CD8-positive, alpha-beta memory T cell (primary cell): ENCODE data around the gene APOA1. TPM values are rescaled to one million over a fixed set of nuclear protein-coding genes. Genes with fewer than 3 reads are reported as not detected.
A peak's percentile ranks its signal among the peaks of the same experiment; 100 is the strongest.

ENCODE experiments used
- CTCF ChIA-PET: fragments of 350-600 bp; sonication (Branson Sonifier 250); formaldehyde crosslinking; loops from one replicate; lab custom pipeline; 2021; ENCODE audit warnings: antibody characterized with exemption; lab: Charles Lee
- POLR2A ChIA-PET: fragments of 350-600 bp; sonication (Branson Sonifier 250); formaldehyde crosslinking; loops from one replicate; lab custom pipeline; 2021; ENCODE audit warnings: antibody characterized with exemption; lab: Charles Lee
- DNase-seq, 5 donors: peaks; one replicate each; pipeline versions ENCODE4 v3.0.0 to v3.0.0-alpha.2; 2020 to 2022; ENCODE audit warnings: mixed read lengths in 1 of 5
- H3K27ac ChIP-seq: one replicate; pipeline ENCODE4 v1.7.0; 2013; ENCODE audit warnings: low read depth, mild to moderate bottlenecking, low read length, moderate library complexity
- H3K27me3 ChIP-seq: 2 replicates; pipeline ENCODE4 v1.7.0; 2013; ENCODE audit warnings: low read length, mild to moderate bottlenecking; ENCODE audit not compliant: insufficient read depth, poor library complexity, severe bottlenecking
- H3K36me3 ChIP-seq: 2 replicates; pipeline ENCODE4 v1.7.0; 2013; ENCODE audit warnings: mild to moderate bottlenecking, low read length, moderate library complexity; ENCODE audit not compliant: insufficient read depth
- H3K4me1 ChIP-seq: 2 replicates; pipeline ENCODE4 v1.7.0; 2013; ENCODE audit warnings: mild to moderate bottlenecking, low read length, moderate library complexity; ENCODE audit not compliant: insufficient read depth
- H3K4me3 ChIP-seq: 2 replicates; pipeline ENCODE4 v1.7.0; 2013; ENCODE audit warnings: mild to moderate bottlenecking, low read length
- H3K9me3 ChIP-seq: 2 replicates; pipeline ENCODE4 v1.7.0; 2013; ENCODE audit warnings: mild to moderate bottlenecking, low read length
- H3K27ac Mint-ChIP-seq, 8 donors: one replicate each; pipeline ENCODE4 v1.8.0; 2020 to 2021; ENCODE audit warnings: mixed read lengths in 8 of 8, mild to moderate bottlenecking in 6 of 8, inconsistent platforms in 3 of 8, moderate library complexity in 3 of 8
- H3K27me3 Mint-ChIP-seq, 2 donors: one replicate each; pipeline ENCODE4 v1.8.0; 2020 to 2021; ENCODE audit warnings: mixed read lengths in 2 of 2, mild to moderate bottlenecking in 1 of 2, moderate library complexity in 1 of 2
- H3K36me3 Mint-ChIP-seq, 3 donors: one replicate each; pipeline ENCODE4 v1.8.0; 2020 to 2021; ENCODE audit warnings: mixed read lengths in 3 of 3, inconsistent platforms in 1 of 3, mild to moderate bottlenecking in 1 of 3
- H3K4me1 Mint-ChIP-seq, 3 donors: one replicate each; pipeline ENCODE4 v1.8.0; 2020 to 2021; ENCODE audit warnings: mixed read lengths in 3 of 3, inconsistent platforms in 1 of 3, mild to moderate bottlenecking in 1 of 3
- H3K4me3 Mint-ChIP-seq, 7 donors: one replicate each; pipeline ENCODE4 v1.8.0; 2020 to 2021; ENCODE audit warnings: mixed read lengths in 7 of 7, mild to moderate bottlenecking in 6 of 7, moderate library complexity in 4 of 7, inconsistent platforms in 2 of 7
- H3K9me3 Mint-ChIP-seq, 5 donors: one replicate each; pipeline ENCODE4 v1.8.0; 2020 to 2022; ENCODE audit warnings: mixed read lengths in 5 of 5, mild to moderate bottlenecking in 3 of 5, moderate library complexity in 2 of 5, inconsistent platforms in 1 of 5
- polyA plus RNA-seq: library from polyadenylated mRNA; unstranded; fragments of 300-500 nt; fragmentation: Illumina TruSeq; gene quantifications from one replicate; pipeline ENCODE4 v1.2.3, GENCODE V29; 2021
- total RNA-seq, 2 experiments: library from RNA; stranded (reverse); gene quantifications; one replicate each; pipeline ENCODE4 v1.2.3, GENCODE V29; 2021

APOA1 gene
- total and polyA plus RNA-seq, 3 experiments from 2014 or later, result 0.33 to 0.48 TPM; not detected in 1

DNA sequence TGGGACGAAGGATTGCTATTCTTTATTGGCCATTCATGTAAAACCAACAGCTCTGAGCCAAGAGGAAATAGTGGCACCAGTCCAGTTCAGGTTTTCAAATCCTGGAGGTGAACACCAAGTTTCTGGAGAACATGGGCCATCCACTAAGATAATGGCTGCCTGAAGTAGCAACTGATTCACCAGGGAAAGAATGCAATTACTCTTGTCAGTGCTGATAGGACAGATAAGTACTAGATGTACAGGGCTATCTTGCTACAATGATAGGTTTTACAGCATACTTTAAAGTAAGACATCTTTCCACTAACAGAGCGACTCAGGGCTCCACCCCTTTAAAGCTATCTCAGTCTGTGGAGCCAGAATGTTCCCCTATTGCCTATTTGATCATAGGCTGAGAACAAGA is 36.8 kb upstream of the APOA1 start:
- no peak overlapping the region for H3K27ac ChIP-seq
- no peaks in the 10 kb centered on the region for H3K9me3 ChIP-seq
- ChIA-PET POLR2A (interaction anchor here (1.0 kb wide), 1 partner anchor 232 kb away, joined by 5 read pairs; no protein-coding TSS in a partner anchor), CTCF (interaction anchor here (1.0 to 1.4 kb wide), 2 partner anchors 38 to 83 kb away, joined by 3 to 5 read pairs; partner anchors contain the start of gene APOA5)
- peaks cover 35% of the 10 kb centered on the region for H3K36me3 ChIP-seq
- peaks cover 4 to 8% (median 4%) of the 10 kb centered on the region in 3 donors for H3K4me1 Mint-ChIP-seq
- H3K4me1 ChIP-seq, result no peaks in the 10 kb centered on the region
- H3K4me3 Mint-ChIP-seq, result no peak overlapping the region
- H3K9me3 Mint-ChIP-seq, result no peaks in the 10 kb centered on the region
- H3K27me3 Mint-ChIP-seq, result peaks cover 0 to 1% of the 10 kb centered on the region in 2 donors
- no peak for DNase-seq
- H3K36me3 Mint-ChIP-seq, result peaks cover 8 to 83% (median 35%) of the 10 kb centered on the region in 3 donors
- no peak overlapping the region for H3K4me3 ChIP-seq
- peak overlapping the region in 4 of 8 donors; percentile 51 to 66 (median 57) for H3K27ac Mint-ChIP-seq
- no peaks in the 10 kb centered on the region for H3K27me3 ChIP-seq

DNA sequence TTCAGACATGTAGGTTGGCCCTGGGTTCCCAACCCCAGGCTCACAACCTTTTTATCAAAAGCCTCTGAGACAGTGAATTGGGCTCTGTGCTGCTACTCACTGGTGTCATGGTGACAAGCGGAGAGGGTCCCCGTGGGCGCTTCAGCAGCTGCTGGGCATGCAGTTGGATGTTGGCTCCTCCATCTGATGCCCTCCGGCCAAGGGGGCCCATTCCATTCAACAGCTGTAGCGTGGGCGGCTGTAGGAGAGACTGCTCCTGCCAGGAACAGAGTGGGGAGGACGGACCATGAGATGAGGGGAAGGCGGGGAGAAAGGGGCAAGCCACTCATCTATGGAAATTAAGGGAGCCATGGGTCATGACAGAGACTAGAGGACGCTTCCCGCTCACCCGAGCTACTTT is 36.0 kb upstream of the APOA1 start:
- ChIA-PET CTCF (interaction anchor here (1.1 to 1.4 kb wide), 2 partner anchors 19 to 37 kb away, joined by 3 to 5 read pairs; no protein-coding TSS in a partner anchor), POLR2A (no interaction called here)
- Mint-ChIP-seq H3K36me3 (peaks cover 8 to 88% (median 37%) of the 10 kb centered on the region in 3 donors), H3K4me3 (no peak overlapping the region), H3K4me1 (peaks cover 0 to 8% (median 4%) of the 10 kb centered on the region in 3 donors), H3K27ac (peak overlapping the region in 1 of 8 donors; percentile 57), H3K27me3 (peaks cover 0 to 1% of the 10 kb centered on the region in 2 donors), H3K9me3 (no peaks in the 10 kb centered on the region)
- Histone ChIP-seq H3K4me3 (no peak overlapping the region), H3K36me3 (peaks cover 44% of the 10 kb centered on the region), H3K27ac (no peak overlapping the region), H3K9me3 (no peaks in the 10 kb centered on the region), H3K27me3 (no peaks in the 10 kb centered on the region), H3K4me1 (no peaks in the 10 kb centered on the region)
- DNase-seq, result no peak

DNA sequence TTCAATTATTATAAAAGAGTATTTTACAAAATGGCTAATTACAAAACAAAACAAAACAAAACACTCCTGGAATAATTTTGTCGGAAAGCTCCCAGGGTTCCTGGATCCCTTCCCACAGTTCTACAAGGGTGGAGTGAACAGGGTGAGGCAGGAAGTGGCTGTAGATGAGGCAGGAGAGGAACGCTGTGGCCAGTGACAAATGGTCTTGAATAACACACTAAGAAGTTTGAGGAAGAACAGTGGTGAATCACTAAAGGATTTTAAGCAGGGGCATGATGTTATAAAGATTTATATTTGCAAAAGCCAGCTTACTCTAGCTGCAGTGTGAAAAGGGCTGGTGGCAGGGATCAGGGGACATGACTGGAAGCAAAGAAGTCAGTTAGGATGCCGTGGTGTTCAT is 33.8 kb upstream of the APOA1 start:
- H3K9me3 ChIP-seq, result no peaks in the 10 kb centered on the region
- Mint-ChIP-seq H3K27me3 (peaks cover 0 to 1% of the 10 kb centered on the region in 2 donors), H3K36me3 (peaks cover 8 to 96% (median 50%) of the 10 kb centered on the region in 3 donors), H3K27ac (peak overlapping the region in 6 of 8 donors; percentile 9 to 74 (median 23)), H3K4me1 (peaks cover 0 to 4% (median 4%) of the 10 kb centered on the region in 3 donors), H3K9me3 (no peaks in the 10 kb centered on the region), H3K4me3 (no peak overlapping the region)
- no peaks in the 10 kb centered on the region for H3K4me1 ChIP-seq
- no peak overlapping the region for H3K27ac ChIP-seq
- ChIA-PET POLR2A (no interaction called here), CTCF (no interaction called here)
- no peak for DNase-seq
- no peak overlapping the region for H3K4me3 ChIP-seq
- H3K36me3 ChIP-seq, result peaks cover 61% of the 10 kb centered on the region
- no peaks in the 10 kb centered on the region for H3K27me3 ChIP-seq

DNA sequence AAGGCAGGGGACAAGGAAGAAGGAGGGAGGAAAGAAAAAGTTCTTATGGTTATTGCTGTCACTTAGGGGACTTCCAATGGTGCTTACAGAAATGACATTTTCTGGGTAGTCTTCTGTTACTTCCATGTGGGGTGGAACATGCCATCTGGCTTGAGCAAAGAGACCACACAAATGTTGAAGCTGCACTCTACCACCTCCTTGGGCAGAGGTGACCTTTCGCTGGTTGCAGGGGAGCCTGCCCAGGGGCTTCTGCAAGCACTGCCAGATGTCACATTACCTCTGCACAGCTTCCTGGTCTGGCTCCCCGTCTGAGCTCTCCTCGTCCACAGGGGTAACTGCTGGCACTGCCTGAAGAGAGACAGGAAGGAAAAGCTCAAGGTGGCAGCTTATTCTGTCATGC is 32.6 kb upstream of the APOA1 start:
- Mint-ChIP-seq H3K27ac (peak overlapping the region in 3 of 8 donors; percentile 58 to 80 (median 64)), H3K9me3 (no peaks in the 10 kb centered on the region), H3K4me1 (peaks cover 0 to 4% (median 4%) of the 10 kb centered on the region in 3 donors), H3K4me3 (no peak overlapping the region), H3K36me3 (peaks cover 8 to 97% (median 51%) of the 10 kb centered on the region in 3 donors), H3K27me3 (no peaks in the 10 kb centered on the region)
- peaks cover 65% of the 10 kb centered on the region for H3K36me3 ChIP-seq
- ChIA-PET CTCF (interaction anchor here (0.9 to 2.1 kb wide), 3 partner anchors 10 to 236 kb away, joined by 3 to 7 read pairs (median 5); no protein-coding TSS in a partner anchor), POLR2A (no interaction called here)
- no peaks in the 10 kb centered on the region for H3K4me1 ChIP-seq
- DNase-seq, result no peak
- H3K27me3 ChIP-seq, result no peaks in the 10 kb centered on the region
- no peak overlapping the region for H3K27ac ChIP-seq
- no peaks in the 10 kb centered on the region for H3K9me3 ChIP-seq
- H3K4me3 ChIP-seq, result no peak overlapping the region

DNA sequence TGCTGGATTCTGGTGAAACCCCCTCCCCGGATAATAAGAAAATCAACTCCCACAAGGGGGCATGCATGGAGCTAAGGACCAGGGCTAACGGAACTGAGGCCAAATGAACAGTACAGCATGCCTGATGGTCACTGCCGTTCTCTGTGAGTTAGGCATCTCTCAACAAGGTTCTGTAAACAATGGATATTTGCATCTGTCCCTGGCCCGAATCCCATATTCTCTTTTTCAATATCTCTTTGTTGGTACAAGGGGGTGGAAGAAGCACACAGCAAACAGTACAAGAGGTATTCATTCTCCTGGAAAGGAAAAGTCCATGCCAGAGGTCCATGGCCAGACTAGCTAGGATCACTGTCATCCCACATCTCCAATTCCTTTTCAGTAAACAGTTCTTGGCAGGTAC is 32.2 kb upstream of the APOA1 start:
- peaks cover 64% of the 10 kb centered on the region for H3K36me3 ChIP-seq
- H3K27me3 ChIP-seq, result no peaks in the 10 kb centered on the region
- Mint-ChIP-seq H3K4me3 (no peak overlapping the region), H3K9me3 (no peaks in the 10 kb centered on the region), H3K27me3 (no peaks in the 10 kb centered on the region), H3K4me1 (peaks cover 0 to 4% (median 4%) of the 10 kb centered on the region in 3 donors), H3K36me3 (peaks cover 8 to 97% (median 51%) of the 10 kb centered on the region in 3 donors), H3K27ac (peak overlapping the region in 4 of 8 donors; percentile 22 to 80 (median 61))
- H3K4me1 ChIP-seq, result no peaks in the 10 kb centered on the region
- H3K4me3 ChIP-seq, result no peak overlapping the region
- no peak overlapping the region for H3K27ac ChIP-seq
- ChIA-PET CTCF (interaction anchor here (0.9 to 2.1 kb wide), 3 partner anchors 11 to 236 kb away, joined by 3 to 7 read pairs (median 5); no protein-coding TSS in a partner anchor), POLR2A (no interaction called here)
- DNase-seq, result no peak
- H3K9me3 ChIP-seq, result no peaks in the 10 kb centered on the region

DNA sequence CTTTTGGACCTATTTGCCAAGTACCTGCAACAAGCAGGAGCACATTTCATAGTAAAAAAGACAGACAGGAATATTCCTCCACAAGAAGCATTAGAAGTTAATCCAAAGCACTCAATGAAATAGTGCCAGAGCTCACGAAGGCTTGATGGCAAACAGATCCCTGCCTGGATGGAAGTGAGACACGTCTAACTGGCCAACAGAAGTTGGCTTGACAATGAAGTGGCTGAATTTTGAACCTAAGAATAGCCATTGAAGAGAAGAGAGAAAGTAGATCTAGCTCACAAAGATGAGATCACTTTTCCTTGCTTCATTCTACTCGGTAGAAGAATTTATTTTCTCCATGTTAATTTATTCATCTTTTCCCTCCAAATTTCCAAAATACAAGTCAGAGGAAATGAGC is 30.6 kb upstream of the APOA1 start:
- Mint-ChIP-seq H3K9me3 (no peaks in the 10 kb centered on the region), H3K27me3 (no peaks in the 10 kb centered on the region), H3K27ac (peak overlapping the region in 3 of 8 donors; percentile 38 to 54 (median 47)), H3K4me3 (no peak overlapping the region), H3K4me1 (peaks cover 0 to 4% (median 4%) of the 10 kb centered on the region in 3 donors), H3K36me3 (peaks cover 13 to 97% (median 52%) of the 10 kb centered on the region in 3 donors)
- ChIA-PET CTCF (interaction anchor here (1.1 to 1.5 kb wide), 3 partner anchors 12 to 32 kb away, joined by 3 to 7 read pairs (median 5); no protein-coding TSS in a partner anchor), POLR2A (no interaction called here)
- Histone ChIP-seq H3K4me3 (no peak overlapping the region), H3K27me3 (no peaks in the 10 kb centered on the region), H3K9me3 (no peaks in the 10 kb centered on the region), H3K4me1 (no peaks in the 10 kb centered on the region), H3K27ac (no peak overlapping the region), H3K36me3 (peaks cover 69% of the 10 kb centered on the region)
- no peak for DNase-seq

DNA sequence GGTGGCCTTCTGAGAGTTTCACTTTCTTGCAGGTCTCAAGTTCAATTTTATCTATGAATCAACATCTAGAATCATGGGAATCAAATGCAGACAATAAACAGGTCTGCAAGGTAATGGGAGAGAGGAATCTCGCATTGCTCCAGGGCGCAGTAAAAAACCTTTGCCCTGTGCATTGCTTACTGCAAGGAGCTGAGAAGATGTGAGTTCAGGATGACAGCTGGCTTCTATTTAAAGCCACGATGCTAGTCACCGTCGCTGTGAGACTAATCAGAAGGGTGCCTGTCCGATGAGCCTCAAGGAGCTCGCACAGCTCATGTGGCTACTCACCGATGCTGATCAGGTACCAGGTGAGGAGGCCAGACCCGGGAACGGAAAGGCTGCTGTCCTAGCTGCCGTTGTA is 30.2 kb upstream of the APOA1 start:
- H3K27ac ChIP-seq, result no peak overlapping the region
- H3K4me1 Mint-ChIP-seq, result peaks cover 0 to 4% (median 4%) of the 10 kb centered on the region in 3 donors
- no peaks in the 10 kb centered on the region for H3K9me3 Mint-ChIP-seq
- no peaks in the 10 kb centered on the region for H3K9me3 ChIP-seq
- H3K4me1 ChIP-seq, result no peaks in the 10 kb centered on the region
- no peak overlapping the region for H3K4me3 ChIP-seq
- H3K4me3 Mint-ChIP-seq, result no peak overlapping the region
- no peaks in the 10 kb centered on the region for H3K27me3 ChIP-seq
- ChIA-PET POLR2A (no interaction called here), CTCF (interaction anchor here (1.1 to 1.5 kb wide), 3 partner anchors 13 to 238 kb away, joined by 3 to 7 read pairs (median 5); no protein-coding TSS in a partner anchor)
- peak overlapping the region in 4 of 8 donors; percentile 25 to 64 (median 38) for H3K27ac Mint-ChIP-seq
- peaks cover 66% of the 10 kb centered on the region for H3K36me3 ChIP-seq
- no peaks in the 10 kb centered on the region for H3K27me3 Mint-ChIP-seq
- DNase-seq, result no peak
- peaks cover 11 to 97% (median 49%) of the 10 kb centered on the region in 3 donors for H3K36me3 Mint-ChIP-seq

DNA sequence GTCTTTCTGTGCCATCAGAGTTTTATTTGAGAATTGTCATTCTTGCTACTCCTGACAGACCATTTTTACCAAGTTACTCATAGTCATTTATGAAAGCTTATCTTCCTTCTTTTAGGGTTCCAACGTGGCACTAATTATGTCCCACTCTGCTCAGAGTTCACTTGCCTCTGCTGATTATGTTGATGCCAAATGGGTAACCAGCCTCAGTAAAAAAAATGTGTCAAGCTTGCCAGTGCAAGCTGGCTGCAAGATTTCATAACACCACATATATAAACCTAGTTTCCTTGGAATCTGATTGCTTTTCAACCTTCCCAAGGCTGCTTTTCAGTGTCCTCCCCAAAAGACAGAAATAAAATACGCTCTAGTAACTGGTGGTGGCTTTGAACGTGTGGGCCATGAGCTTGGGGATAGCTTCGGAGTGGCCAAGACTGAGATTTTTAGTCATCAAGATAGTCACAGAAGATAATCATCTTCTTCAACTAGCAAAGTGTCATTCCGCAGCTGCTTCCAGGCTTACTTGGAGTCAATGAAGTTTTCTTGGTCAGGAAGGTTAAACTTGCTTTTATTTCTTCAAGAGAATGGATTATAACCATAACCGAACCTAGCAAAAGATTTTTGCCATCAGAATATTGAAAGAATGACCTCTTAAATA is 29.5 kb upstream of the APOA1 start:
- H3K4me1 ChIP-seq, result no peaks in the 10 kb centered on the region
- ChIA-PET CTCF (interaction anchor here (1.2 to 1.5 kb wide), 2 partner anchors 31 to 239 kb away, joined by 3 to 7 read pairs; no protein-coding TSS in a partner anchor), POLR2A (no interaction called here)
- Mint-ChIP-seq H3K4me3 (no peak overlapping the region), H3K27me3 (no peaks in the 10 kb centered on the region), H3K4me1 (peaks cover 0 to 4% (median 4%) of the 10 kb centered on the region in 3 donors), H3K27ac (peak overlapping the region in 1 of 8 donors; percentile 25), H3K36me3 (peaks cover 10 to 98% (median 48%) of the 10 kb centered on the region in 3 donors), H3K9me3 (no peaks in the 10 kb centered on the region)
- H3K36me3 ChIP-seq, result peaks cover 71% of the 10 kb centered on the region
- H3K27ac ChIP-seq, result no peak overlapping the region
- H3K4me3 ChIP-seq, result no peak overlapping the region
- DNase-seq, result no peak
- no peaks in the 10 kb centered on the region for H3K9me3 ChIP-seq
- H3K27me3 ChIP-seq, result no peaks in the 10 kb centered on the region
